Activated CD8-positive, alpha-beta memory T cell treated with anti-CD3 and anti-CD28 coated beads, Interleukin-2, amount 10 ng/mL, durations not matched to agents 7 days and 5 days (primary cell): ENCODE data around the gene CFAP46. TPM values are rescaled to one million over a fixed set of nuclear protein-coding genes. Genes with fewer than 3 reads are reported as not detected.

ENCODE experiments used
- ATAC-seq: fragments of 150-1000 bp; cut with Tn5 transposase; one replicate; pipeline ENCODE4 v1.10.0; 2021; ENCODE audit warnings: moderate library complexity
- CTCF ChIA-PET: fragments of 350-600 bp; sonication (Branson Sonifier 250); formaldehyde crosslinking; loops from one replicate; lab custom pipeline; 2021; ENCODE audit warnings: antibody characterized with exemption; lab: Charles Lee
- DNase-seq: peaks from one replicate; pipeline ENCODE4 v3.0.0-alpha.2; 2020
- H3K27ac Mint-ChIP-seq: one replicate; pipeline ENCODE4 v1.8.0; 2021; ENCODE audit warnings: mild to moderate bottlenecking, mixed read lengths
- H3K27me3 Mint-ChIP-seq: one replicate; pipeline ENCODE4 v1.8.0; 2021; ENCODE audit warnings: mixed read lengths
- H3K36me3 Mint-ChIP-seq: one replicate; pipeline ENCODE4 v1.8.0; 2021; ENCODE audit warnings: mild to moderate bottlenecking, mixed read lengths
- H3K4me1 Mint-ChIP-seq: one replicate; pipeline ENCODE4 v1.8.0; 2021; ENCODE audit warnings: mixed read lengths
- H3K4me3 Mint-ChIP-seq: one replicate; pipeline ENCODE4 v1.8.0; 2021; ENCODE audit warnings: mild to moderate bottlenecking, moderate library complexity, mixed read lengths
- H3K9me3 Mint-ChIP-seq: one replicate; pipeline ENCODE4 v1.8.0; 2022; ENCODE audit warnings: low read depth, mixed read lengths
- total RNA-seq, 2 experiments: library from RNA; stranded (reverse); gene quantifications; one replicate each; pipeline ENCODE4 v1.2.3, GENCODE V29; 2021

CFAP46 gene
- total RNA-seq, 2 experiments from 2014 or later = not detected

- CTCF ChIA-PET = no interaction called here
- no peaks in the 10 kb centered on the region for H3K36me3 Mint-ChIP-seq
- no peaks in the 10 kb centered on the region for H3K4me1 Mint-ChIP-seq
- H3K27ac Mint-ChIP-seq = no peak overlapping the region
- no peak overlapping the region for H3K4me3 Mint-ChIP-seq
- H3K27me3 Mint-ChIP-seq = no peaks in the 10 kb centered on the region
- no peaks in the 10 kb centered on the region for H3K9me3 Mint-ChIP-seq
- no peak for DNase-seq
- ATAC-seq = no peak
Observed at GRCh38 chr10:132813001-132813401, 129.4 kb downstream of the CFAP46 start.

- Mint-ChIP-seq H3K27me3 (no peaks in the 10 kb centered on the region), H3K36me3 (no peaks in the 10 kb centered on the region)
Observed at GRCh38 chr10:132812520-132812919, 129.8 kb downstream of the CFAP46 start.

GRCh38 chr10:132811891-132812481 is 130.4 kb downstream of the CFAP46 start:
- DNase-seq (no peak), ATAC-seq (no peak)
- H3K4me3 Mint-ChIP-seq = no peak overlapping the region
- H3K36me3 Mint-ChIP-seq = no peaks in the 10 kb centered on the region
- no peaks in the 10 kb centered on the region for H3K4me1 Mint-ChIP-seq
- H3K27ac Mint-ChIP-seq = no peak overlapping the region
- no peaks in the 10 kb centered on the region for H3K27me3 Mint-ChIP-seq
- CTCF ChIA-PET = no interaction called here
- no peaks in the 10 kb centered on the region for H3K9me3 Mint-ChIP-seq

More at GRCh38 chr10:132812520-132812919, 129.8 kb downstream of the CFAP46 start:
- CTCF ChIA-PET = no interaction called here
- Mint-ChIP-seq H3K9me3 (no peaks in the 10 kb centered on the region), H3K4me1 (no peaks in the 10 kb centered on the region), H3K27ac (no peak overlapping the region), H3K4me3 (no peak overlapping the region)
- no peak for DNase-seq
- no peak for ATAC-seq

- Mint-ChIP-seq H3K27me3 (no peaks in the 10 kb centered on the region), H3K4me1 (no peaks in the 10 kb centered on the region), H3K4me3 (no peak overlapping the region), H3K27ac (no peak overlapping the region), H3K36me3 (no peaks in the 10 kb centered on the region), H3K9me3 (no peaks in the 10 kb centered on the region)
- CTCF ChIA-PET = no interaction called here
- ATAC-seq (no peak), DNase-seq (no peak)
Observed at GRCh38 chr10:132810807-132811700, 131.3 kb downstream of the CFAP46 start.

- Mint-ChIP-seq H3K36me3 (no peaks in the 10 kb centered on the region), H3K27me3 (no peaks in the 10 kb centered on the region), H3K4me1 (no peaks in the 10 kb centered on the region), H3K4me3 (no peak overlapping the region), H3K9me3 (no peaks in the 10 kb centered on the region), H3K27ac (no peak overlapping the region)
- DNase-seq (no peak), ATAC-seq (no peak)
- CTCF ChIA-PET = no interaction called here
Observed at GRCh38 chr10:132810141-132810806, 132.1 kb downstream of the CFAP46 start.

GRCh38 chr10:132809232-132810140 is 132.9 kb downstream of the CFAP46 start:
- no peaks in the 10 kb centered on the region for H3K9me3 Mint-ChIP-seq
- DNase-seq (no peak), ATAC-seq (no peak)
- H3K27me3 Mint-ChIP-seq = no peaks in the 10 kb centered on the region
- H3K27ac Mint-ChIP-seq = no peak overlapping the region
- H3K4me3 Mint-ChIP-seq = no peak overlapping the region
- H3K4me1 Mint-ChIP-seq = no peaks in the 10 kb centered on the region
- CTCF ChIA-PET = no interaction called here
- H3K36me3 Mint-ChIP-seq = no peaks in the 10 kb centered on the region

- no peak for ATAC-seq
- Mint-ChIP-seq H3K9me3 (no peaks in the 10 kb centered on the region), H3K4me1 (no peaks in the 10 kb centered on the region), H3K27ac (no peak overlapping the region), H3K4me3 (no peak overlapping the region), H3K27me3 (no peaks in the 10 kb centered on the region), H3K36me3 (no peaks in the 10 kb centered on the region)
- CTCF ChIA-PET = no interaction called here
- DNase-seq = no peak
Observed at GRCh38 chr10:132808383-132809231, 133.8 kb downstream of the CFAP46 start.

- Mint-ChIP-seq H3K36me3 (no peaks in the 10 kb centered on the region), H3K9me3 (no peaks in the 10 kb centered on the region), H3K27ac (no peak overlapping the region), H3K27me3 (no peaks in the 10 kb centered on the region), H3K4me3 (no peak overlapping the region), H3K4me1 (no peaks in the 10 kb centered on the region)
- CTCF ChIA-PET = no interaction called here
- ATAC-seq (no peak), DNase-seq (no peak)
Observed at GRCh38 chr10:132807621-132808049, 134.7 kb downstream of the CFAP46 start.

GRCh38 chr10:132806561-132807003 is 135.8 kb downstream of the CFAP46 start:
- CTCF ChIA-PET = no interaction called here
- ATAC-seq (no peak), DNase-seq (no peak)
- H3K4me1 Mint-ChIP-seq = no peaks in the 10 kb centered on the region
- no peaks in the 10 kb centered on the region for H3K36me3 Mint-ChIP-seq
- no peaks in the 10 kb centered on the region for H3K27me3 Mint-ChIP-seq
- H3K9me3 Mint-ChIP-seq = no peaks in the 10 kb centered on the region
- H3K4me3 Mint-ChIP-seq = no peak overlapping the region
- no peak overlapping the region for H3K27ac Mint-ChIP-seq

- no peak overlapping the region for H3K27ac Mint-ChIP-seq
- no peaks in the 10 kb centered on the region for H3K4me1 Mint-ChIP-seq
- no peak overlapping the region for H3K4me3 Mint-ChIP-seq
- DNase-seq = no peak
- CTCF ChIA-PET = no interaction called here
- ATAC-seq = no peak
- H3K36me3 Mint-ChIP-seq = no peaks in the 10 kb centered on the region
- no peaks in the 10 kb centered on the region for H3K27me3 Mint-ChIP-seq
- no peaks in the 10 kb centered on the region for H3K9me3 Mint-ChIP-seq
Observed at GRCh38 chr10:132806110-132806509, 136.3 kb downstream of the CFAP46 start.

- H3K9me3 Mint-ChIP-seq = no peaks in the 10 kb centered on the region
- ATAC-seq (no peak), DNase-seq (no peak)
- CTCF ChIA-PET = no interaction called here
- no peak overlapping the region for H3K4me3 Mint-ChIP-seq
- H3K36me3 Mint-ChIP-seq = no peaks in the 10 kb centered on the region
- H3K27ac Mint-ChIP-seq = no peak overlapping the region
- H3K27me3 Mint-ChIP-seq = no peaks in the 10 kb centered on the region
- no peaks in the 10 kb centered on the region for H3K4me1 Mint-ChIP-seq
Observed at GRCh38 chr10:132805599-132805998, 136.8 kb downstream of the CFAP46 start.

GRCh38 chr10:132804785-132805426 is 137.5 kb downstream of the CFAP46 start:
- DNase-seq = no peak
- ATAC-seq = no peak
- no peaks in the 10 kb centered on the region for H3K9me3 Mint-ChIP-seq
- H3K27ac Mint-ChIP-seq = no peak overlapping the region
- H3K4me3 Mint-ChIP-seq = no peak overlapping the region
- H3K27me3 Mint-ChIP-seq = no peaks in the 10 kb centered on the region
- H3K36me3 Mint-ChIP-seq = no peaks in the 10 kb centered on the region
- CTCF ChIA-PET = no interaction called here
- H3K4me1 Mint-ChIP-seq = no peaks in the 10 kb centered on the region
